ENCODE results near the gene EHD4. TPM values are rescaled to one million over a fixed set of nuclear protein-coding genes. Genes with fewer than 3 reads are reported as not detected.

The EHD4 gene
- total RNA-seq, 2 donors from 2014 or later: 42.7 to 44.3 TPM

DNA sequence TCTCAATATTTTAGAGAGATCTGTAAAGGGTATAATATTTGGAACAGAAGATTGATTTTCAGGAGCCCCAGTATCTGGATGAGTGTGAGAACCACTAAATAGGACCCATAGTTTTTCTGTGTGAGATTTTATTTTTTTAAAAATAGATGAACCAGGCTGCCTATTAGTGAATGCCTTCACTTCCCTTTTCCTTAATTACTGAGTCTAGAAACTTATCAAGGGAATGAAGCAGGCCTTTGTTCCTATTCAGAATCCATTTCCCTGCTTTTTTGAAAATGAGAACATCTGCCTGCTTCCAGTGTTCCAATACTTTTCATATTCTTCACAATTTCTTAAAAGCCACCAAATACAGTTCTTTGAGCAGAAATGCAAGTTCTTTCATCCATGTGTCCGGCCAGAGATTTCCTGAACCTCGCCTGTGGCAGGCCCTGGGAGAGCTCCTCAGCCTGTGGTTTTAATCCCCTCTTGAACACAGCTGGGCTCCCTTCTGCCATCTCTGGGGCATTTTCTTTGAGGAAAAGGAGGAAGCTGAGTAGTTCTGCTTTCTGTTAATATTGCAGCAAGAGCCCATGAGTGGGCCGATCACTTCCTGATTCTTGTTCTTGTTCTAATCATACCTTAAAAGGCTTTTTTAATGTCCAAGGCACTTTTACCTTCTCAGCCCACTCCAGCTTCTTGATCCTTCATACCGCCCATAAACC is 4.7 kb downstream of the EHD4 start:
- no peak for DNase-seq
- intact Hi-C loops (cut with DNase I, micrococcal nuclease): no loop called here
- ATAC-seq: no peak

DNA sequence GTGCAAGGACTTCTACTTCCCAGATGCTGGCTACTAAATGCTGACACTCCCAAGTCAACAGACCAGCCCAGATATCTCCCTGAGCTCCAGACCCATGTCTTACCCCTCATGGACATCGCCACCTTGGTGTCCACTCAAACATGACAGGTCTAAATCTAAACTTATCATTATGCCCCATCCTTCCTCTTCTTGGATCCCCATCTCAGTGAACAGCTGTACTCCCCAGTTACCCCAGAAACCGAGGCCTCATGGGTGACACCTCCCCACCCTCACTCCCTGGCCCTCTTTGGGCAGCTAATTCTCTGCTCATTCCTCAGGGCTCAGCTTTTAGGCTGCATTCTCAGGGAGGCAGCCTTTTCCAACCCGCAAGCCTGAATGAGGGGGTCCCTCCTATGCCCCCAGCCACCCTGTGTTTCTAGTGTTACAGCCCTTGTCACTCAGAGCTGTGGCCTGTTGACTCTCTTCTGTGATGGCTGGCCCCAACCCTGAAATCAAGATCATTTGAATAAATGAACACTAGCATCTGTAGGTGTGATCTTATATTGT is 5.4 kb downstream of the EHD4 start:
- DNase-seq: no peak

DNA sequence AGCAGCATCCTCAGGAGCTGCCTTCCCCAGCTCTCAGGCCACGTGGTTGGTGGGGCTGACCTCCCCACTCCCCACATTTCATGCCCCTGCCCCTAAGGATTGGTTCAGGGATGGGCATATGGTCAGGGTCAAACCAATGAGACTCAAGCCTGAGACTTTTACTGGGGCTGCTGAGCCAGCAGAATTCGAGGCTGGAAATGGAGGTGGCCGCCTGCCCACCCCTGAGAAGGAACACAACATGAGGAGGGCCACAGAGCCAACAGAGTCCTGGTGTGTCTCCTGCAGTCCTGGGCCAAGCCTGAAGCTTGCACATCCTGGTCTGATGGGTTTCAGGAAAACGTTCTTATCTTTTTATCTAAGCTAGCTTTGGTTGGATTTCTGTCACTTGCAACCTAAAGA is 5.9 kb downstream of the EHD4 start:
- no peak for ATAC-seq
- intact Hi-C loops (cut with DNase I, micrococcal nuclease): no loop called here
- no peak for DNase-seq

More for the DNA sequence above, 5.4 kb downstream of the EHD4 start:
- intact Hi-C loops (cut with DNase I, micrococcal nuclease): no loop called here
- no peak for ATAC-seq

DNA sequence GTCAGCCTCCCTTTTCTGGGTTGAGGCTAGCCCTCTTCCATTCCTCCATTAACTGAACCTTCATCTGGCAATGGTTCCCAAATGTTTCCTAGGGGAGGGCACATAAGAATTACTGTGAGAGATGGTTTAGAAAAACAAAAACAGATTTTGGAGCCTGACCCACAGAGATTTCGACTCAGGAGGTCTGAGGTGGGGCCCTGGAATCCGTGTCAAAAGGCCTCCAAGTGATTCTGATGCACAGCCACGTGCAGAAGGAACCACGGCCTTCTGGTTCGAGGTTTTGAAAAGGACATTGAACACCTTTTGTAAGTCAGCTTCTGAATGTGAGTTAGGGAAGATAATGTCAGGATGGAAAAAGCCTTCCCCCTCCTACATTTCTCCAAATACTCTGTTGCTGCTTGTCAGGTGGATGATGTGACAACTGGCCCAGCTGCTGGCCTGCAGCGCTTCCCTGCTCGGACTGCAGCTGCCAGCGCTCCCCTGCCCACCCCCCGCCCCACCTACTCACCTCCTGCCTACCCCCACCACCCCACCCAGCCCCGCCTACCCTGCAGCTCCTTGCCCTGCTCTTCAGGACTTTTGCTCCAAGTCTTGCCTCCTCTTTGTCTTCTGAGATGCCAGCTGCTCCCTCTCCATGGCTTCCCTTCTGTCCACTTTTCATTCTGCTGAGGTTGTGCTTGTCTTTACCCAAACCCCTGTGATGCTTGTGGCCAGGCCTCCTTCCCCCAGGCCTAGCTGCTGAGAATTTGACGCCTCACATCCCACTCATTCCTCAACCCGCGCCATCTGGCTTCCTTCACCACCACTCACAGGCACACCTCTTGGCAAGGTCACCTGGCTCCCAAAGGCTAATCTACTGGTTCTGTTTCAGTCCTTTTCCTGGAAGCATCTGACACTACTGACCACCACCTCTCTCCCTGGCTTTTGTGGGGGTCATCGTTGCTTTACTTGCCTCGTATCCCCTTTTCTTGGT is 6.6 kb downstream of the EHD4 start:
- ATAC-seq: no peak
- intact Hi-C loops (cut with DNase I, micrococcal nuclease): no loop called here
- DNase-seq: no peak

DNA sequence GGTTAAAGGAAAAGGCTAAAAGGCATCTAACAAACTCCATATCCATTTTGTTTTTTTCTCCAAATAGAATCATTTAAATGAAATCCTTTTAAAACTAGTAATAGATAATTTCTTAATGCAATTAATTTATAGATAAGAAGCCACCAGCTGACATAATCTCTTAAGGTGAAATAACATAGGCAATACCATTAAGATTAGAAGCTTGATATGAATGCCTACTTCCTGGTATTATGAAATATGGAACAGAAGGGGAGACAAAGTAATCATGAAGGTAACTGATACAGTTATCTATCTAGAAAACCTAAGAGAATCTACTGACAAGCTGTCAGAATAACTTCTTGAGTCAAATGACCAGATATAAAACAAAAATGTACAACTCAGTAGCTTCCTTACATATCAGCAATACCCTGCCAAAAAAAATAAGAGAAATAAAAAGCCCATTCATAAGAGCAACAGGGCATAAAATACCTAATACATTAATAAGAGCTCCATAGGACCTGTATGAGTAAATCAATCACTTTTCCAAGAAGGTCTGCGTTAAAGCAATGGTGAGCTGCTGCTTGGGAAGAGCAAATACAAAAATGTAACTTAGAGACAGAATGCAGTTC is 10.7 kb downstream of the EHD4 start:
- no peak for DNase-seq
- intact Hi-C loops (cut with DNase I, micrococcal nuclease): no loop called here
- ATAC-seq: peak; percentile 31

DNA sequence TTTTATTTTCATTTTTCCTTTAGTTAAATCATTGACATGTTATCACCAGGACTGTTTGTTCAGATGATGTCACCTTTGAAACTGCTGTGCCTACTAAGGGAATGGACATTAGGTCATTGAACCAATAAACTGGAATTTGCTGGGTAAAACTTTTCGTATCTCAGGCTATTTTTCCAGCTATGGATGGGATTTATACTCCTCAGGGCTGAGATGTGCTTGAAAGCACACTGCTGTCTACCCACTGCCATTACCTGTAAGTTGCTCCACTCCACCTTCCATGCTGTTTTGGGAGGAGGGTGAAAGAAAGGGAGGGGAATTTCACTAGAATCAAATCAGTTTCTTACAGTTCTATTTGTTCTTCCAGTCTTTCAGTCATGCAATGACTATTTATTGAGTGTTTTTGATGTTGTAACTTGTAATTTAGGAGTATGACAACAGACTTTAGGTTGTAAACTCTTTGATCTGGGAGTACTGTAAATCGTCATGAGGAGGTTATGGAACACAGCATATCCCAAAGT is 11.3 kb downstream of the EHD4 start:
- peak; percentile 63 for ATAC-seq

DNA sequence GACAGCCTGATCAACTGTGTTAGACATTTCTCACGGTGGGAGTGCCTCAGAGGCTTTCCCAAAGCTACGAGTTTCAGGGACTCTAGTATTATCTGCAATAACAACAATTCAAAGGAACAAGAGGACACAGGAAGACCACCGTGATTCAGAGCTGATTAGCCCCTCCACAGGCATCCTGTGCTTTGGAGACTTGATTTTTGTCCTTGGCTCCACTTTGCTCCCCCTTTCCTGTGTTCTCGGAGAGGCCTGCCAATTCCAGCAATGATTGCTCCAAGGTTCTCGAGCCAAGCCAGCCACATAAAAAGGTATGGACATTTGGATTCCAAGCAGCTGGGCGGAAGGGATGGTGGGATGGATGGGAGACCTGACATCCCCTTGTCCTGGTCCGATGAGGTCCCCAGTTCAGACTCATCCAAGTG is 14.3 kb downstream of the EHD4 start:
- DNase-seq: no peak
- intact Hi-C loops (cut with DNase I, micrococcal nuclease): no loop called here
- ATAC-seq: no peak

More for the DNA sequence above, 11.3 kb downstream of the EHD4 start:
- intact Hi-C loops (cut with DNase I, micrococcal nuclease): no loop called here
- no peak for DNase-seq

DNA sequence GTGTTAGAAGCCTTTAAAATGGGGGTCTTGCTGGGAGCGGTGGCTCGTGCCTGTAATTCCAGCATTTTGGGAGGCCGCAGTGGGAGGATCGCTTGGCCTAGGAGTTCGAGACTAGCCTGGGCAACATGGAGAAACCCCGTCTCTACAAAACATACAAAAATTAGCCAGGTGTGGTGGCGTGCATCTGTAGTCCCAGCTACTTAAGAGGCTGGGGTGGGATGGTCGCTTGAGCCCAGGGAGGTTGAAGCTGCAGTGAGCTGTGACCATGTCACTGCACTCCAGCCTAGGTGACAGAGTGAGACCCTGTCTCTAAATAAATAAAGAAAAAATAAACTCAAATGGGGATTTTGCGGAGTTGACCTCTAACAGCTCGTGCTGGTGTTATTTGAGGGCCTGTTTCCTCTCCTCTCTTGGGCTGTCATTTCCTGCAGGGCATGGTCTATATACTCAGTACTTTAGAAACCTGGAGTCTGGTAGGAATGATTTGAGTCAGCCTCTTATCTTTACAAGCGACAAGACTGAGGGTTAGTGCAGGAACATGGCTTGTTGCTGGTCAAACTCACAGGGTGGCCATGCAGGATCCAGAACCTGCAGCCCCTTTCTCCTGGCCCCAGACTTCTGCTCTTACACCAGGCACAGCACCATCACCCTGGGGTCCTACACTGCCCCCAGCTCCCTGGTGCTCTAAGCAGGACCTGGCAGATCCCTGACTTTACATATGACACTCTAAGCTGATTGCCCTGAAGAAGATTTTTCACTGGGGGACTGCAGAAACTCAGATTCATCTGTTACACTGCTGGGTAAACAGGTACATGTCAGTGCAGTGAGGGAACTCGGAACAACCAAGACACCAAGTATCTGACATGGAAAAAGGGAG is 15.1 kb downstream of the EHD4 start:
- ATAC-seq: peak; percentile 81
- intact Hi-C loops (cut with DNase I, micrococcal nuclease): no loop called here

DNA sequence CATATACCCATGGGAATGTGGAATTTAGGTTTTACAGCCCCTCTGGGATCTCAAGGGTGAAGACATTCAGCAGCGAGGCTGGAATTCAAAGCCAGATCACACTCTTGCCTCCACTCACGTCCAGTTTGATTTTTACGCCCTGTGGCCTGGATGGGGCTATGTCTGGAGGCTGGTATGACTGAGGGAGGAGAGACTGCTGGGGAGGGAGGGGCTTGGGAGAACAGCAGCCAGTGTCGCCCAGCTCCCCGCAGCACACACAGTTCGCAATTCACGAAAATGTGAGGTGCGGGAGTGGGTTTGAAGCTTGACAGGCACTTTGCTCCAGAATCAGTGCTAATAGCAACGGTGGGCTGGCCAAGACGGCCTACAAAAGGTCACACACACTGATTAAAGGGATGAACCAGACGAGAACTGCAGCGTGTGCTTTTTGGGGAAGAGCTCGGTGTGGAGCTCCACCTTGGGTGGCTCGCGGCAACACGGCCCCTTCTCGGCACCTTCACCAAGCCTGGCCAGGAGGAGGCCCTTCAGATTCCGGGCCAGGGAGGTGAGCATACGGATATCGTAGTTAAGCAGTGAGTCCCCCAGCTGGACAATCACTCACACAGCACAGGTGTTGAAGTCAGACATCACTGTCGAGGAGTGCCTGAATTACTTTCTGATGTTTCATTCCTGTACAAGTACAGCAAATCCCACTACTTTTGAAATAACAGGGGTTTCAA is 16.4 kb downstream of the EHD4 start:
- ATAC-seq: no peak
- intact Hi-C loops (cut with DNase I, micrococcal nuclease): no loop called here
- no peak for DNase-seq

More for the DNA sequence above, 15.1 kb downstream of the EHD4 start:
- DNase-seq: no peak

DNA sequence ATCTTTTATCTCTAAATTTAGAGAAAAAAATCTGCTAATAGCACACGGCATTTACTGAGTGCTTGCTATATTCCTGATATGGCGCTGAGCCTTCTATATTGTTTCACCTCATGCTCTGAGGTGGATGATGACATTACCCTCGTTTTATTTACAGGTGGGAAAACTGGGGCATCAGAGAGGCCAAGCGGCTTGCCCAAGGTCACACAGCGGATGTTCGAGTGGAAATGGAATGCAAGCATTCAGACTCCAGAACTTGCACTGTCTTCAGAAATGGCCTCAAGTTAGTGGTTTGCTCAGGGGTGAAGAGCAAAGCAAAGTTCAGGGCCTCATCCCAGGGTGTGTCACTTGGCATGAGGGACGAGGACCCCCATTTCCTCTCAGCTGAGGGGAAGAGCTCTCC is 17.3 kb downstream of the EHD4 start:
- no peak for DNase-seq
- ATAC-seq: no peak
- intact Hi-C loops (cut with DNase I, micrococcal nuclease): no loop called here

DNA sequence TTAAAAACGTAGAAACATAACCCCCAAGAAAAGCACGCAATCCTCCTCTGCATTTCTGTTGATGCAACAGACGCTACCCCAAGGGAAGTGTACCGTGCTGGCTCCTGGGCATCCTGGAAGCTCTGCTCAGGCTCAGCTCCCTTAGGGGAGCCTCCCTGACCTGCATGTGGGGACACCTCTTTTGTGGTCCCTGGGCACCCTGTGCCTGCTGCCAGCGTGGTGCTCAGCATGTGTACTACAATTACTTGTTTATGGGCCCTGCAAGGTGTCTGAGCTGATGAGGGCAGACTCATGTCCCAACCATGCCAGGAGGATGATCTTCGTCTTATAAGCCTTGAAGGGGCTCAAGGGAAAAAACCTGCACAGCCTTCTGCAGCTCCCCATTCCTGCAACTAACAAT is 18.3 kb downstream of the EHD4 start:
- DNase-seq (no peak), ATAC-seq (no peak)
- intact Hi-C loops (cut with DNase I, micrococcal nuclease): no loop called here

DNA sequence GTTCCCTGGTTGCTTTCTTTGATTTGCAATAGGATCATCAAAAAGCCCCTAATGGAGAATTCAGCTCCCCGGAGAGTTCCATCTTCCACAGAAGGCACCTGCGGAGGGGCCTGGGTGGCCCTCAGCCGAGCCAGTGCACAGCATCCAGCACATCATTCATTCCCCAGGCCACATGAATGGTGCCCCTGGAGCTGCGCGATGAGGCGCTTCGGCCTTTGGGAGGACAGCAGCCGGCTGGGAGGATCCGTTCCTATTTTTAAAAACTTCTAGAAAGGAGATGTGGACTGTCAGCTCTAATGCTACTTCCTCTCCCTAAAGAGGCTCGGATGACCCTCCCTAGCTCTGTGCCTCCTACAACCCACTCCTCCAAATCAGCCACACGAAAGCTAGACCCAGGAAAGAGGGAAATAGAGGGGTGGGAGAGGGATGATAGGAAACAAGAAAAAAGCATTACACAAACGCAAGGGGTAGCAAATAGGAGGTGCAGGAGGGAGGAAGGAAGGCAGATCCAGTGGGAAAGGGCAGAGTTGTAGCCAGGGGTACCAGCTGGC is 20.3 kb downstream of the EHD4 start:
- DNase-seq (no peak), ATAC-seq (no peak)
- intact Hi-C loops (cut with DNase I, micrococcal nuclease): no loop called here

DNA sequence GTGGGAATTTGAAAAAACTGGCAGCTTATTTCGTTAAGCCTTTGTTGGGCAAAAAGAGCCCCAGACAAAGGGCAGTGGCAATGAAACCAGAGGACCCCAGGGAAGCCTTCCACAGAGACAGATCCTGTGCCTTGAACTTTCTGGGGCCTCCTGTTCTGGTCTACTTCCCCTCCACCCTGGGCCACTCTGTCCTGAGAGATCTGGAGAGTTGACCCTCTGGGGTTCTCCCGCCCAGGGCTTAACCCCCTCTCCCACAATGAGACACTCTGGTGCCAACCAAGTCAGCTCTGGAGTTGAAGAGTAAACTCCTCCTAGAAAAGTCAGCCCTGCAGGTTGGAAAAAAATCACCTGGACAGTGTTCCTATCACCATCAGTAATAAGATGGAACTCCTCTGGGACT is 20.8 kb downstream of the EHD4 start:
- no peak for DNase-seq

DNA sequence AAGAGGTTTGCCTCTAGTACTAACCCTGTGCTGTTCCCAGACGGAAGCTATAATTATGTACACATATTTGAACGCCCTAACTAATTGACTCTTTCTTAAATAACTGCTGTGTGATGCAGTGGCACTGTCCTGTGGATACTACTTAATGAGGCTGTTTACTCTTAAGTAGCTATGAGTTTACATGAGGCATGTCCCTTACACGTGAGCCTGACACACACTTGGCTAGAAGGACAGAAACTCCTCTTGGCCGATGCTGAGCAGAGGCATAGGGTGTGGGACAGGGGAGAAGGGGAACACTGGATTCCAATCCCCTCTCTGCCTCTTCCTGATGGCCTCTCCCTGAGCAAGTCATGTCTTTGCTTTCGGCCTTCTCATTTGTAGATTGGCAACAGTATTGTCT is 21.9 kb downstream of the EHD4 start:
- DNase-seq (no peak), ATAC-seq (no peak)
- intact Hi-C loops (cut with DNase I, micrococcal nuclease): no loop called here

More for the DNA sequence above, 20.8 kb downstream of the EHD4 start:
- no peak for ATAC-seq
- intact Hi-C loops (cut with DNase I, micrococcal nuclease): no loop called here

DNA sequence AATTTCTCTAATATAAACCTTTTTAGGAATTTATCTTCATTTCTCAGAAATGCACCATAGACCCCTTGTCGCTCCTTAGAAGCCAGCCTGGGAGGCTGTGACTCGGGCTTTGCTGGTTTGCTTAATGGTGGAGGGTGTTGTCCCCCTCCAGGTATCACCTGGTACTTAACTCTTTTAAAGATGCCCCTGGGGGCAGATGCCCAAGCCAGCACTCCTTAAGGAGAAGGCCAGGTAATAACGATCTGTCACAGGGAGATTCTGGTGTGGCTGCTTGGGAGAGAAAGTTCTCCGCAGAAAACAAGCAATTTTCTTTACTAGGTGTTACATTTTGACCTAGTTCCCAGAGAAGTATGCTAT is 22.3 kb downstream of the EHD4 start:
- intact Hi-C loops (cut with DNase I, micrococcal nuclease): no loop called here
- ATAC-seq (no peak), DNase-seq (no peak)

DNA sequence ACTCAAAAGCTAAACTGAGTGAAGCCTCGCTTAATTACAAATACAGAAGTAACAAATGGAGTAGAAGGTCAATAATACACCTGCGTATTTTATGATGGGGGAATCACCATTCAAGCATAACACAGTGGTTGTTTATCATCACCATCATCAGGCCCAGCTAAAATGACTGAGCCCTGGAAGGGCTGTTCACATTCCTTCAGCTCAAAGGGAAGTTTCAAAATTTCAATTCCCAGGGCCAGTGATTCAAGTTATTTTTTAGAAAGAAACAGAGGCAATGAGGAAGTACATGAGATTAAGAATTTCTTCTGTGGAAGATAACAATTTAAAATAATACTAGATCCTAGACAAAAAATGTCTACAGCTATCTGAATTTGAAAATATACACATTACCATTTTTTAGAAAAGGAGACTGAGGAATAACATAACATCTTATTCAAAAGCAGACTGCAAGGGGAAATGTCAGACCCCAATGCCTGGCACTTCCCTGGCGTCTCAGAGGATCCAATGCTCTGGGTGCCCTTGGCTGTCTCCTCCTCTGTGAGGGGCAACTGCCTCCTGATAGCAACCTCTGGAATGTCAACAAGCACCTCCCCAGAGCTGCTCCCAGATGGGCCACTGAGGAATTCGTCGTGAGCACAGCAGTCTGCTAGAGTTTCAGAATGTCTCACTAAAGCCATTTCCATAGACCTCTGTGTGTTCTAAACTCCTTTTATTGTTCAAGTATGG is 22.8 kb downstream of the EHD4 start:
- DNase-seq (no peak), ATAC-seq (no peak)
- intact Hi-C loops (cut with DNase I, micrococcal nuclease): loop anchor here in 1 of 2 donors (10.0 kb wide), 1 partner anchor 65 kb away; no protein-coding TSS in a partner anchor

DNA sequence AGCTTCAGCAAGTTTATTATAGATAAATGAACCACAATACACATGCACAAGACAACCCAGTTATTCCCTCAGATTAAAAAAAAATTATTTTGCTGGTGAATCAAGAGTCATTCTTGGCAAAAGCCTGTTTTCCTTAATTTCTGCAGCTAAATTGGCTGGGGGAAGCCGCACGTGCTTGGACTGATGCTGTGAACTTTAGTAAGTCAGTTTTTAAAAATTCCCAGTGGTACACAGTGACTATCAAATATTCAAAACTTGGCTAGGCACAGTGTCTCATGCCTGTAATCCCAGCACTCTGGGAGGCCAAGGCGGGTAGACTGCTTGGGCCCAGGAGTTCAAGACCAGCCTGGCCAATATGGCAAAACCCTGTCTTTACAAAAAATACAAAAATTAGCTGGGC is 23.9 kb downstream of the EHD4 start:
- ATAC-seq (no peak), DNase-seq (no peak)
- intact Hi-C loops (cut with DNase I, micrococcal nuclease): loop anchor here in 1 of 2 donors (10.0 kb wide), 1 partner anchor 64 kb away; no protein-coding TSS in a partner anchor
